Measurements from ENCODE around the gene PEX11B. TPM values are rescaled to one million over a fixed set of nuclear protein-coding genes. Genes with fewer than 3 reads are reported as not detected.

The PEX11B gene, protein sequence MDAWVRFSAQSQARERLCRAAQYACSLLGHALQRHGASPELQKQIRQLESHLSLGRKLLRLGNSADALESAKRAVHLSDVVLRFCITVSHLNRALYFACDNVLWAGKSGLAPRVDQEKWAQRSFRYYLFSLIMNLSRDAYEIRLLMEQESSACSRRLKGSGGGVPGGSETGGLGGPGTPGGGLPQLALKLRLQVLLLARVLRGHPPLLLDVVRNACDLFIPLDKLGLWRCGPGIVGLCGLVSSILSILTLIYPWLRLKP
- 24.4 and 37.4 TPM in 2 replicates for total RNA-seq (2014; rRNA removed; shearing (Covaris generic))

- DNase-seq (ENCODE audit: low spot score), result peak; percentile 59
Measured at GRCh38 chr1:145918144-145918991, at the start of gene PEX11B. Gene PEX11B (minus strand): TSS chr1:145918717. CDS start chr1:145918688, 29 bp downstream.

DNA sequence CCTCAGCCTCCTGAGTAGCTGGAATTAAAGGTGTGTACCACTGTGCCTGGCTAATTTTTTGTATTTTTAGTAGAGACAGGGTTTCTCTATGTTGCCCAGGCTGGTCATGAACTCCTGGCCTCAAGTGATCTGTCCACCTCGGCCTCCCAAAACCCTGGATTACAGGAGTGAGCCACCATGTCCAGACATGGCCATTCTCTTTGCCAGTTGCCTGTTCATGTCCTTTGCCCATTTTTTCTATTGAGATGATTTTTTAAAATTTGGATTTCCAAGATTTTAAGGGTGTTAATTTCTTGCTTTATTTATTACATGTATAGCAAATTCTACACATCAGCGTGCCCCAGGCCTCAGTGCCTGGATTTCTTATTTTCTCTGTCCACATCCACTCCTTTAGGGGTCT is 48.8 kb upstream of the PEX11B start:
- DNase-seq (ENCODE audit: low spot score), result no peak

DNA sequence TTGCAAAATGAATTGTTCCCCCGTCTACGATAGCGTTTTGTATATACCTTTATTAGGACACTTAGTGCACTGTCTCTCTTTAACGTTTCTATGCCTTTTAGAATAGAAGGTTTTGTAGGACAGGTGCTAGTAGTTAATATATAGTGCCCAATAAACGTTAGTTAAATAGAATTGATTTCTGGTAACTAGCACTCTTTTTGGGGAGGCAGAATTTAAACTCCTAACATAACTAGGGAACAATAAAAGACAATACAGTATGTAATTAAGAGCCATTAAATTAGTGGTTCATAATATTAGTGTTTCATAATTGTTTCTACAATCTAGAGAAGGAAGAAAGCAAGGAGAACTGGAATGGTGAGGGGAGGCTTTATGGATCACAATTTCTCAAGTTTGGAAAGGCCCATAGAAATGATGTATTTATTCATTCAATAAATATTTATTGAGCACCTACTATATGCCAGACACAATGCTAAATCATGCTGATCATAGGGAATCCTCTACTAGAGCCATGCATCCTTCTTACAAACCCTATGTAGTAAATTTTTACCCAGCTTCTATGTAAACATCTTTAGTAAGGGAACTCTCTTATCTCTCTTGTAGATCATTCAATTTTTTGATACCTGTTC is 46.7 kb upstream of the PEX11B start:
- no peak for DNase-seq (ENCODE audit: low spot score)

- DNase-seq (ENCODE audit: low spot score), result peak; percentile 90
Measured at GRCh38 chr1:145964328-145965118, 46.0 kb upstream of the PEX11B start, which contains the start of the genes ANKRD34A and POLR3GL. Gene ANKRD34A (minus strand): TSS chr1:145964575. CDS start chr1:145961759, 2,816 bp downstream. Gene POLR3GL (plus strand): TSS chr1:145964690. CDS start chr1:145974866, 10,176 bp downstream.

DNA sequence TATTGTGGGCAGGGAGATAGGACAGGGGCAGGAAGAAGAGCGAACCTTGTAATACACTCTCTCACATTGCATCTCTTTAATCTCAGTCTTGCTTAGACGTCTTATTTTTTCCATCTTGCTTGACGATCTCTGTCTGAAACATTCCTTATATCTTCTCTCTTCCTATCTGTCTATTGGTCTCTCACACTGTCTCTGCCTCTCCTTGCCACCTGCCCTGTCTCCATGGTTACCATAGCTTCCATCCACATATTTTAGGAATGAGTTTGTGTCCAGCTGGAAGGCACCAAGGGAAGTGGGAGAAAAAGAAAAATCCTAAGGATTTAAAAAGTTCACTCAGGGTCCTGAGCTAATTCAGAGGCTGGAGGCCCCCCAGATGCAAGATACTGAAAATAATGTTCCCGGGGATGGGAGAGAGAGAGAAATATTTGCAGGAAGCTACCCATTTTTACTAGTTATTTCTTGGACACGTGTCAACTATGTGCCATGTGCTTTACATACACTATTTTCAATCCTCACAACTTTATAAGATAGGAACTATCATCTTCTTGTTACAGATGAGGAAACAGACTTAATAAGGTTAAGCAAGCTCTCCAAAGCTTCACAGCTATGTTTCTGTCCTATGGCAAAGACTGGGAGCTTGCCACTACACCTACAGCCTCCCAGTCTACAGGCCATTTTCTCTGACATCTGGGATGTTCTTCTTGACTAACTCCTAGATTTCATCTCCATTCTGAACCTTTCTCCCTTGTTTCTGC is 44.9 kb upstream of the PEX11B start:
- no peak for DNase-seq (ENCODE audit: low spot score)

DNA sequence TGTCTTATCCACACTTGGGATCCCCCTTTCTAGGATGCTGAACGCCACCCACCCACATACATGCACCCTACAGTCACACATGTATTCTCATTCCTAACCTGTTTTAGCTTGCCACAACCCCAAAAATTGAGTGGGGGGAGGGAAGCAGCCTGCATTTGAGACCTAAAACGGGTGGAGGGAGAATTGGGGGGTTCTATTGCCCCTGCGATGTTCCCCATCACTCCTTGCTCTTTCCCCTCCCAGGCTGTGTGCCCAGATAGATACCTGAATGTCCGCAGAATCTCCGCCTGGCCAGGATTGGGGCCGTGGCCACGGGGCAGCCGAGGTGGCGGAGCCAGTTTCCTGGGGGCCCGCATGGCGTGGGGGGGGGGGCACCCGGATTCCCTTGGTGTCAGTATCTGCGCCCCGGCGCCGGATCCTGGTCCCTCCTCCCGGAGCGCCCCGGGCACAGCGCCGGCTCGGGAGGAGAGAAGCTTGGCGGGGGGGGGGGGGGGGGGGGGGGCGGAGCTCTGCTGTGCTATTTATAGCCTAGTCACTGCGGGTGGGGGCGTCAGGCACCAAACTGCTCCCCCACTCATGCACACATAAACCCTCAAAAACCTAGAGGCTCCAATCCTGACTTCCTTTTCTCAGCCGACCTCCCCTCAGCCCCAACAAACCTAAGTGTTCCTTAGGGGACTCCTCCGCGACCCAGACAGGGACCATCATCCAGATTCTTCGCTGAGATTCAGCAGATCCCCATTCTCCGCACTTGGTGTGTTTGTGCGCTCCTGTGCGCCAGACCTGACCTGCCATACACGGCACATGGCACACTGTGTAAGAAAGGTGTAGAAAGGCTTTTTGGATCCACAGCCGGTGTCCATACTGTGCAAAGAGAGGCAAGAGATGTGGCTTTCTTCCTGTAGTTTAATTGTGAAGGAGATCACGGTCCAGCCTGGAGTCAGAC is 43.9 kb upstream of the PEX11B start:
- no peak for DNase-seq (ENCODE audit: low spot score)

GRCh38 chr1:145961425-145962156 is 43.1 kb upstream of the PEX11B start:
- DNase-seq (ENCODE audit: low spot score), result no peak

DNA sequence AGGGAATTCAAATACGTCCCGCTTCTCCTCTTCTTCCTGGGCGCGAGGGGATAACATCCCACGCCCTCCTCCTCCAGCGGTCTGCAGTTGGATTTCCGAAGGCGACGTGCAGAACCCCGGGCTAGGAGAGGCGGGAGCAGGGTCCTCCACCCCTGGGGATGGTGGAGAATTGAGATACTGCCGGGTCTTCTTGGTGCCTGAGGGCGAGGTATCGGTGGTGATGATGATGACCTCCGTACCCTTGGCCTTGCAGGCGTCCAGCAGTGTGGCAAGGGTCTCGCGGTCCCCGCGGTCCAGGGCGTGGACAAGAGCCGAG is 42.5 kb upstream of the PEX11B start:
- DNase-seq (ENCODE audit: low spot score), result no peak

DNA sequence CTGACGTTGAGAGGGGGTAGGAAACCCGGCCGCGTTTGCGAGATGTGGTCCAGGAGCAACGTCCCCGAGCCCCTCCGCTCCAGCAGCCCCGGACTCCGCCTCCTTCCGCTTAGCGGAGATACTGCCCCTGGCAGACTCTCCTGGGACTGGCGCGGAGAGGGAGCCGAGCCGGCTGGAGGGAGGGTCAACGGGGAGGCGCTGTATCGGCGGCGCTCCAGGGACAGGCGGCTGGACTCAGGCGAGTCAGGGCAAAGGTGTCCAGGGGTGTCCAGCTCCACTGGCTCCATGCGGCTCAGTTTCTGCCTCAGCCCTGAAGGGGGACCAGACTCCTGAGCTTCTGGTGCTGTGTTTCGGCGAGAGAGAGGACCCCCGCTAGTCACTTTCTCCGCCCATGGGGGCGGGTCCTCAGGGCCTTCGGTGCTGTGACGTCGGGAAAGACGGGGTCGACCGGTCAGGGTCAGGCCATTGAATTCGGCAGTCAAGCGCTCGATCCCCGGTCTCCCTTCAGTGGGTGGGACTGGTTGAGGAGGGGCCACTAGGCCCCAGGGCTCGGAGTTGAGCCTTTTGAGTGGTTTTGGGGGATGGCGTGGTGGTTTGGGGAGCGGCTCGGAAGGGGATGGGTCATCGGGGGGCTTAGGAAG is 42.1 kb upstream of the PEX11B start:
- DNase-seq (ENCODE audit: low spot score), result no peak

GRCh38 chr1:145959957-145960467 is 41.5 kb upstream of the PEX11B start:
- DNase-seq (ENCODE audit: low spot score), result no peak

DNA sequence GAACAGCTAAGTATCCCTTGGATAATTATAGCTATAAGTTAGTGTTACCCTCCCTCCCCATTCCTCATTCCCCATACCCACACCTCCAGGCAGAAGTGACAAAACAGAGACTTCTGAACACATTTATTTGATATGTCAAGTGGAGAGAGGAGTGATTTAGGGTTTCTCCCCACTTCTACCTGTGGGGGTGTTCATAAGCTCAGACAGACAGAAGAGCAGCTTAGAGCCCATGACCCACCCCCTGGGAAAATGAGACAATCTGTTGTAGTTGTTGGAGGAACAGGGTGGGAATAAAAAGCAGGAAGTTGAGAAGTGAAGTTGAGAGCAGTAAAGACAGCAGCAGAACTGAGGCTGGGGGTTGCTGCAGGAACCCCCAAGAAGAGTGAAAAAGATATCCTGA is 40.8 kb upstream of the PEX11B start:
- DNase-seq (ENCODE audit: low spot score), result no peak

GRCh38 chr1:145958734-145959133 is 40.2 kb upstream of the PEX11B start:
- no peak for DNase-seq (ENCODE audit: low spot score)

DNA sequence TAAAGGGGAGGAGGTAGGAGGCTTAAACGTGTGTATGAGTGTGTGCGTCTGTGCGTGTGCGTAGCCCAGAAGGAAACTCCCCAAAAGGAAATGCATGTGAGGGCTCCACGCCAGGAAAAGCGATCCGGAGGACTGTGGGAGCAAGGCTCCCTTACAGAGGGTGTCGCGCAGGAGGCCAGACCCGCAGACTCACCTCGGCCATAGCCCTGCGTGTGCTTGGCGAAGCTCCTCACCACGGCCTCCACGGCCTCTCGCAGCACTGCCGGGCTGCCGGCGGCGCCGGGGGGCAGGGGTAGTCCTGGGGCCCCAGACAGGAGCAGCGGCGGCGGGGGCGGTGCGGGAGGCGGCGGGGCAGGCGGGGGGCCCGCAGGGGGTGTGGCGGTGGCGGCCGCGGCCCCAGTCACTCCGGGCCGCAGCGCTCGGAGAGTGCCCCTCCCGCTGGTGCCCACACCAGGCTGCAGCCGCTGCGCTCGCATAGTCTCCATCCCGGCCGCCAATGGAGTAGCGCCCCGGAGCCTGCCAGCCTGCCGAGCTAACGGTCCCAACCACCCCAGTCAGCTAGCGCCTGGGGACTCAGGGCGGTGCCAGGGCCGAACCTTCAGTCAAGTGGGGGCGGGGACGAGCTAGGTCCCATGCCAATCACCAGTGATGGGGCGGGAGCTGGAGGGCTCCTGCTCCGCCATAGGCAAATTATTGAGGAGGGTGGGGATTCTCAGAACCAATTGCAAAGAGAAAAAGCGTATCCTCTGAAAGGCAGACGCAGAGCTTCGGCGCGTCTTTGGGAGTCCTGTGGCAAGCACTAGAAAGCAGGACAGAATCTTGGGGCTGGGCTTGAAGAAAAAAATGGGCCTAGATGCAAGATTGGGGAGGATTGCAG is 39.2 kb upstream of the PEX11B start, which contains the start of gene LIX1L:
Gene LIX1L, minus strand, starts transcription at position 575 of the 877 bp plus-strand sequence. Its CDS starts 90 bp downstream, at position 485.
- peak; percentile 96 for DNase-seq (ENCODE audit: low spot score)

DNA sequence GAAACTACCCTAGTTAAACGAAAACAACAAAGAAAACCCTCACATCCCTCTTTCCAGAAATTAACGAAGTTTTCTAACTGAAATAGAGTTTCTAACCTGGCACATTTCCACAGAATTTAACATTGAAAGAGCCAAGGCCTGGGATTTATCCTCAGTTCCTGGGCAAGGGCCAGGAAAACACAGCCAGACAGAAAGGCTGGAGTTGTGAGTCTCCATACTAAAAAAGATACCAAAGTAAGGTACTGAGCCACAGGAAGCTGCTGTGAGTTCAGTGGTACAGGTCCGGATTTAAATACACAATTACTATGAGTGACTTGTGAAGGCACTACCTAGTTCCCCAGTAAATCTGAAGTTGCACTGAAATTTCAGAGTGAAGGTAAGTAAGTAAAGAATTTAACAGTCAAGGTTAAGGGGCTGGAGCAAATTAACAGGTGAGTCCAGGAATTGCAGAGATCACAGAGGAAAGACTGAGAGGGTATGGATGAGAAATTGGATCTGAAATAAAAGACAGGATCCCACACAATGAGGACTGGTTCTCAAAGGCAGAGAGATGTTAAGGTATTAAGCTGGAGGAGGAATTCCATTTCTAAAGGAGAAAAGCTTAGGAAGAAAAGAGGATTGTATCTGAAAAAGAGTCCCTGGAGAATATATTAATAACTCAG is 38.4 kb upstream of the PEX11B start:
- DNase-seq (ENCODE audit: low spot score), result no peak

GRCh38 chr1:145956361-145956760 is 37.8 kb upstream of the PEX11B start:
- no peak for DNase-seq (ENCODE audit: low spot score)

- DNase-seq (ENCODE audit: low spot score), result no peak
Measured at GRCh38 chr1:145955436-145955835, 36.9 kb upstream of the PEX11B start.

- DNase-seq (ENCODE audit: low spot score), result no peak
Measured at GRCh38 chr1:145953861-145954260, 35.3 kb upstream of the PEX11B start.

Data from H4 (cell line).